HG03442 (cell line): ENCODE measurements around the gene OCLN.
"Not testable (repeated sequence)": the region's sequence is repeated elsewhere in the genome, so short reads cannot be mapped to it uniquely, and the experiment has no call there.

Experiments used
- ATAC-seq: cut with Tn5 transposase; IDR thresholded peaks from one replicate; pipeline ENCODE4 v1.9.1; 2021; ENCODE audit warnings: mild to moderate bottlenecking, moderate library complexity; ENCODE audit not compliant: unreplicated experiment

The OCLN gene

GRCh38 chr5:69527128-69527770 lies 34.7 kb downstream of the OCLN start:
- no peak for ATAC-seq

DNA sequence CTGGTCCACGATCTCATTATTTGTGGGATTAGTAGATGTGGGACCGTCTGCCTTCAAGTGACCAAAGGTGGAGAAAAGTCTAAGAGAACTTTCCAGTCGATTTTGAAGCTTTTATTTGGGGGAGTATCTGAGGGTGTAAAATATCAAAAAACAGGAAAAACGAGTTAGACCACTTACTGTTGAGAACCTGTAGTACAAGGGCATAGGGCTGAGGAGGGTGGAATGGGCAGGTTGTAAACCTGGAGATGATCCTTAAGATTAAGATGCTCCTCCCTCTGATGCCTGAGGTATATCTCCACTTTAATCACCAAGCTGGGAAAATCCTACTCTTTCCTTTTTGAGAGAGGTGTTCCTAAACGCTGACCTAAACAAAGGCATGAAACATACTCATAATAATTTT lies 35.4 kb downstream of the OCLN start:
- ATAC-seq = no peak

- ATAC-seq = no peak
Observed at GRCh38 chr5:69528609-69529008, 36.0 kb downstream of the OCLN start.

- no peak for ATAC-seq
Observed at GRCh38 chr5:69530561-69531405, 38.2 kb downstream of the OCLN start.

DNA sequence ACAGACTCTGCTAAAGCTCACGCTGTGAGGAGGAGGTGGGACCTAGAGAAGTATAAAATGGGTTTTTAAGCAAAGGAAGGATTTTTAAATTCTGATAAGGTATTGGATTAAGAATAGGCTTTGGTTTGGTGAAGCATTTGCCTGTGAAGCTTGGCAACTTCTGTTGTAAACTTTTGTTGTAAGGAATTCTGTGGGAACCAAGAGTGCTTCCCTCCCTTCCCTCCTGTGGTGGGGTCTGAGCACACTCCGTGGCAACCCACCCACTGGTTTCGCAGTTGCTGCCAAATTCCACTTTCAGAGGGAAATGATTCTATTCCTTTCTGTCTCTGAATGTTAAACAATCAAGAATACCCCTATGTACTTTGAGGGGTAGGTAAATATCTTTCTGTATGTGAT lies 38.8 kb downstream of the OCLN start:
- no peak for ATAC-seq

DNA sequence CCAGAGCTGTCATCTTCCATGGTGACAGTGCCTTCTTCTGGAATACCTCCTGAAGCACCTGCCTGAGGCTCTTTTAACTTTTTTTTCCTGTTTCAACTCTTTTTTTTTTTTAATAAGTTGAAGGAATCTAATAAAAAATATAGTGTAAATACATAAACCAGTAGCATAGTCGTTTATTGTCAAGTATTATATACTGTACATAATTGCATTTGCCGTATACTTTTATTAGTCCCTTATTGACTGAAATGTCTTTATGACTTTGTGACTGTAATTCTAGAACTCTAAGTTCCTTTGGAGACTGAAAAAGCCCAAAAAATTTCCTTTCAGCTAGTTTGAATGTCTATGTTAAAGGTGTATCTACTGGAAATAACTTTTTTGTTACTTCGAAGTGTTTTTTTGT lies 45.3 kb downstream of the OCLN start:
- ATAC-seq = not testable (repeated sequence)

DNA sequence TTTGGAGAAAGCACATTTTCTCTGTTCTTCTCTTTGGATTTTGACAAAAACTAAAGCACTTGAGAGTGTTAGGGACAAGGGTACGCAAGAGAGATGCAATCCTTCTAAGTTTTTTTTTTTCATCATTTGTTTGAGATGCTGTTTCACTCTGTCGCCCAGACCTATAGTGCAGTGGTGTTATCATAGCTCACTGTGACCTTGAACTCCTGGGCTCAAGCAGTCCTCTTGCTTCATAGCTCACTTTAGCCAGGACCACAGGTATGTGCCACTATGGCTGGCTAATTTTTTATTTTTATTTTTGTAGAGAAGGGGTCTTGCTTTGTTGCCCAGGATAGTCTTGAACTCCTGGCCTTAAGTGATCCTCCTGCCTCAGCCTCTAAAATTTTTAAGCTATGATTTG lies 46.1 kb downstream of the OCLN start:
- not testable (repeated sequence) for ATAC-seq

DNA sequence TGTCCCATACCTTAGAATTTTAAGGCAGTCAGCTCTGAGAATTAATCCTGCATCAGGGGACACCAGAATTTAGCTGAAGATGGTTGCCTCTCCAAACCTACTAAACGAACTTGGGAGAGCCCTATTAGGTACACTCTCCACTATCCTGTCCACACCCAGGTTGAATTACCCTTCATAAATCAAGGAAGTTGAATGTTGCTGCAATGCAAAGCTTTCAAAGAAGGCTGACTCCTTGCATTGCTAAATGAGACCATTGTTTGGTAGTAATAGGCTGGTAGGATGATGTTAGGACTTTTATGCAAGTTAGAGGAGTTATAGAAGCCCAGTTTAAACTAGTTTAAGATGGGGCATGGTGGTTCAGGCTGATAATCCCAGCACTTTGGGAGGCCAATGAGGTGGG lies 48.8 kb downstream of the OCLN start:
- ATAC-seq = not testable (repeated sequence)

DNA sequence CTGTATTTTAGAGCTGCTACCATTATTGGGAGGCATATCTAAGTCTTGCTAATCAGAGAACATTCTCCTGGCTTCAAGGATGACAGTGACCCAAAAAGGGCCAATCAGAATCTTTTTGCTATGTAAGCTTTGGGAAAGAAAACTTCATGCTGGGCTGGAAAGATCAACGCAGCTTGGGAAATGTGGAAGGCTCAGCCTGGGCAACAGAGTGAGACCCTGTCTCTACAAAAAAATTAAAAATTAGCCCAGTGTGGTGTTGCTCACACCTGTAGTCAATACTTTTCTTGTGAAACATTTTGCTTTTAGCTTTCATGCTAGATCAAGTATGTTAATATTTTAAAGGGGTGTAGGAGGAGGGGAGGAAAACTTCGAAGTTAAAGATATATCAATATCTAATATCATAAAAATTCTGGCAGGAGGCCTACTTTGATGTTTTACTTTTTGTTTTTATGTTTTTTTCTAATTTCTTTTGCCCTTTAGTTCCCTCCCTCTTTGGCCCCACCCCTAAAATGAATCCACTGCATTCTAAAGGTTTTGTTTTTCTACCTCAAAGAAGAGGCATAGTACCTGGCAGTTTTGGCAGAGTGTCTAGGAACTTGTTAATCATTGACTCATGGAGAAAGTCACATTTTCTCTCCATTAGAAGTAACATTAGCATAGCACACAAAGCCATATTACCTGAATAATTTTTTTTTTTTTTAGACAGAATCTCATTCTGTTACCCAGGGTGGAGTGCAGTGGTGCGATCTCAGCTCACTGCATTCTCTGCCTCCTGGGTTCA lies 50.4 kb downstream of the OCLN start:
- not testable (repeated sequence) for ATAC-seq

GRCh38 chr5:69544602-69545001 lies 52.0 kb downstream of the OCLN start:
- ATAC-seq = not testable (repeated sequence)

DNA sequence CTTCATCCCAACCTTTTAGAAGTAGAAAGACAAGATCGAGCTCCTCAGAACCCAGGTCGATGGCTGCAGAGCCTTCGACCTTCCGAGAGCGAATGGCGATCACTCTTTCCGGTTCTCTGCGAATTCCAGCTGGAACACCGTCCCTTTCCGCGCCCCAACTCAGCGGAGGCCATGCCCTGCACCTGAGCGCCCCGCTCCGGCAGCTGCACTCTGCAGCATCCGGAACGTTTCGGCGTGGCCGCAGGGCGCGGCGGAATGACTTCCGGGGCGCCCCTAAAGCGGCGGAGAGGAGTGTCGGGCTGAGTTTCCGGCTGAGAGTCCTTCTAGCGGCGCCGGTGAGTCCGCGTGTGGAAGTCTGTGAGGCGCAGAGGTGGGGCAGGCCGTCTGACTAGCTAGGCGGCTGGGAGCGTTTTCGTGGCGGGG lies 67.3 kb downstream of the OCLN start, which contains the start of gene GTF2H2C:
GTF2H2C (plus strand) TSS at position 284 of the 423 bp plus-strand sequence. CDS start 4,942 bp downstream, outside the sequence.
- ATAC-seq = peak; percentile 96

DNA sequence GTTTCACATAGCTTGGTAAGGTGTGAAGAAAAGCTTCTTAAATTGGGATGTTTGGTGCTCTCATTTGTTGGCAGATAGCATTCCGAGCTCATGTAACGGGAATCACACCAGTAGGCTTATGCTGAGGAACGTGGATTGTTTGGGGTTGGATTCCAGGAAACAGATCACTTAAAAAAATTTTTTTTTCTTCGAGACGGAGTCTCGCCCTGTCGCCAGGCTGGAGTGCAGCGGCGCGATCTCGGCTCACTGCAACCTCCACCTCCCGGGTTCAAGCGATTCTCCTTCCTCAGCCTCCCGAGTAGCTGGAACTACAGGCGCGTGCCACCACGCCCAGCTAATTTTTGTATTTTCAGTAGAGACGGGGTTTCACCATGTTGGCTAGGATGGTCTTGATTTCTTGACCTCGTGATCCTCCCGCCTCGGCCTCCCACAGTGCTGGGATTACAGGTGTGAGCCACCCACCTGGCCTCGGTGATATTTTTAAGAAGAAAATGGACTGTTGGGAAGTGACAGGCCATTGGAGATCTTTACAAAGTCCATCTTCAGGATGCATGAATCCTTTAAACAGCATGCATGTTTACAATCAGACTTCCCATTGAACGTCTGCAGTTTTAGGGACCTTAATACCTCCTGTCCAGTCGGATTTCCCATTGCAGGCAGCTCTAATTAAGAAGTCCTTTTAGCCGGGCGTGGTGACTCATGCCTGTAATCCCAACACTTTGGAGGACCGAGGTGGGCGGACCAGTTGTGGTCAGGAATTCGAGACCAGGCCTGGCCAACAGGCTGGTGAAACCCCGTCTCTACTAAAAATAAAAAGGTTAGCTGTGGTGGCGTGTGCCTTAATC lies 68.2 kb downstream of the OCLN start:
- ATAC-seq = not testable (repeated sequence)

GRCh38 chr5:69566172-69566571 lies 73.6 kb downstream of the OCLN start:
- ATAC-seq = not testable (repeated sequence)

DNA sequence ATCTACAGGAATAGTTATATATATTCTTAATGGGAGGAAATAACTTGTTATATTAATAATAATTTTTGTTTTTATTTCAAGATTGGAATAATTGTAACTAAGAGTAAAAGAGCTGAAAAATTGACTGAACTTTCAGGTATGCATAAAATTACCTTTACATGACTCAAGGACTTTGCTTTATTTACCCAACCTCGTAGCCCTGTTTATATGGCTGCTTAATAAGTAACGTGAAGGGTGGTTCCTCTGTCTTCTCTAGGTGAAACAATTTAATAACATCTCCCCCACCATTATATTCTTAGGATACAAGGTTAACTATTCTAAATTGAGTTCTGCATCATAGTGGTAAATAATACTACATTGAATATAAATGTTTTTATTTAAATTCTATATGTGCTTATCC lies 75.5 kb downstream of the OCLN start:
- not testable (repeated sequence) for ATAC-seq

DNA sequence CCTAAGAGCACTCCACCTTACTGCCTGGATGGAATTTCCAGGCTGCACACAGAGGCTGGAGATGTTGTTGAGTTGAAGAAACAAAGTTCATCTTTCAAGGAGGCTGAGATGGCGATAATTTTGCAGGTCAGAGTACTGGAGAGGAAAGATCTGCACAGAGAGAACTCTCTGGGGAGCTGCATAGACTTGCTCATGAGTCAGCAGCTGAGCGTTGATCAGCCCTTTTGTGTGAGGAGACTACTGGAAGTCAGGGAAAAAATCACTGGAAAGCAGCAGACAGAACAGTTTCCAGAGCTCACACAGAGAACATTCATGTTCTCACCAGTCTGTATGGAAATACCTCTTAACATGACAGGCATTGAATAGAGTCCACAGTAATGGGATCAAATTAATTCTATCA lies 90.8 kb downstream of the OCLN start:
- not testable (repeated sequence) for ATAC-seq

DNA sequence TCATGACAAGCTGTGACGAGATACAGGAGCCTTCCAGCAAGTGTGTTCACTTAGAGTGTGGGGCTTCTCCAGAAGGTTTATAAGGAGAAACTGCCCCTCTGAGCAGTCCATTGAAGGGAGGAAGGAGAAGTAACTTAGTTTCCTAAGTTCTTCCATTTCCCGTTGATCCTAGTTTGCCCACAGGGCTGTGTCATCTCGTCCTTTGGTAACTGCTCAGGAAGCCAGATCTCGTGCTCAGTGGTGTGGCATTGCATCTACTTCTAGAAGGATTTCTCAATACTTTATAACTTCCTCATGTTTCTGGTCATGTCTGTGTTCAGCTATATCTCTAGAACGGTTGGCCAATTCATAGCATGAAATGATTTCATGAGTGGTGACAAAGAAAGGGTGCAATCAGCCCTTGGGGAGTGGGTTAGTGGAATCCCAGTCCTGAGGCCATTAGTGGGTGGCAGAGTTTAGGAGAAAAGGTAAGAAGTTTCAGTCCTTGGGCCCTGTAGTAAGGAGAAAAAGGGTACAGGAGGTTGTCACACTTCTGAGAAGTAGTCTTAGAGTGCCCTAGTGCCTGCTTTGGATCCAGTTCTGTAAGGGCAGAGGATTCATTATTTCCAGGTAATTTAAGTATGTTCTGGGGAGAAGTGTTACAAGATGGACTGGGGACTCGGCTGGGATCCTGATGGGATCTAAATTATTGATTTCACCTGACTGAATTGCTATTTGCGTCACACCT lies 103.7 kb downstream of the OCLN start:
- ATAC-seq = not testable (repeated sequence)

- ATAC-seq = peak; percentile 92
Observed at GRCh38 chr5:69601947-69602346, 109.4 kb downstream of the OCLN start.

GRCh38 chr5:69606839-69607238 lies 114.2 kb downstream of the OCLN start:
- ATAC-seq = not testable (repeated sequence)
